Smooth muscle cell (in vitro differentiated cells): ENCODE results near the gene MRPS16. TPM values are rescaled to one million over a fixed set of nuclear protein-coding genes. Genes with fewer than 3 reads are reported as not detected.

ENCODE experiments used
- DNase-seq: peaks from one replicate; lab custom pipeline; 2025; ENCODE audit not compliant: unreplicated experiment; lab: John Stamatoyannopoulos, UW
- H2AFZ ChIP-seq: fragments of 200-600 bp; sonication (generic); 2 replicates; pipeline ENCODE4 v1.6.0; 2016; ENCODE audit warnings: antibody characterized with exemption, low read depth, mild to moderate bottlenecking
- H3F3A ChIP-seq: fragments of 200-600 bp; sonication (generic); 2 replicates; pipeline ENCODE4 v1.6.0; 2017; ENCODE audit warnings: antibody characterized with exemption, low read depth
- H3K27ac ChIP-seq: fragments of 200-600 bp; sonication (generic); 2 replicates; pipeline ENCODE4 v1.5.1; 2016; ENCODE audit warnings: low read depth, mild to moderate bottlenecking
- H3K27me3 ChIP-seq: fragments of 200-600 bp; sonication (generic); 2 replicates; pipeline ENCODE4 v1.6.1; 2016; ENCODE audit warnings: low read depth, mild to moderate bottlenecking
- H3K36me3 ChIP-seq: fragments of 200-600 bp; sonication (generic); 2 replicates; pipeline ENCODE4 v1.5.1; 2016; ENCODE audit warnings: low read depth
- H3K4me1 ChIP-seq: fragments of 200-600 bp; sonication (generic); 2 replicates; pipeline ENCODE4 v1.5.1; 2016; ENCODE audit warnings: low read depth
- H3K4me2 ChIP-seq: fragments of 200-600 bp; sonication (generic); 2 replicates; pipeline ENCODE4 v1.6.0; 2016; ENCODE audit warnings: mild to moderate bottlenecking
- H3K4me3 ChIP-seq: fragments of 200-600 bp; sonication (generic); 2 replicates; pipeline ENCODE4 v1.5.1; 2016; ENCODE audit warnings: mild to moderate bottlenecking
- H3K79me2 ChIP-seq: fragments of 200-600 bp; sonication (generic); 2 replicates; pipeline ENCODE4 v1.6.0; 2016; ENCODE audit warnings: low read depth, mild to moderate bottlenecking
- H3K9ac ChIP-seq: fragments of 200-600 bp; sonication (generic); 2 replicates; pipeline ENCODE4 v1.6.0; 2016; ENCODE audit warnings: low read depth
- H3K9me3 ChIP-seq: fragments of 200-600 bp; sonication (generic); replicated peaks from 2 replicates; pipeline ENCODE4 v1.5.1; 2016; ENCODE audit warnings: low read depth
- H4K20me1 ChIP-seq: fragments of 200-600 bp; sonication (generic); 2 replicates; pipeline ENCODE4 v1.6.0; 2016; ENCODE audit warnings: low read depth
- WGBS: methylation state at CpG from one replicate; pipeline ENCODE4 v1.1.7; 2016; ENCODE audit warnings: low lambda C conversion rate; 5-methylcytosine and 5-hydroxymethylcytosine counted together
- polyA plus RNA-seq: library from polyadenylated mRNA; unstranded; fragments of >200 nt; fragmentation: Nextera tagmentation; extraction: Ambion mirVana; gene quantifications from 2 replicates; pipeline ENCODE4 v1.2.1, GENCODE V29; 2016
- total RNA-seq: library from RNA; depleted of rRNA; stranded (reverse); fragments of >200 nt; gene quantifications from 2 replicates; pipeline ENCODE4 v1.2.3, GENCODE V29; 2014
- TF ChIP-seq, protein P1 (sequence below): fragments of 200-600 bp; sonication (generic); IDR thresholded peaks from 2 replicates; pipeline ENCODE4 v1.5.1; 2017; ENCODE audit warnings: borderline replicate concordance, mild to moderate bottlenecking, antibody characterized with exemption; ENCODE audit not compliant: insufficient read depth, poor library complexity, severe bottlenecking

Gene MRPS16
- total and polyA plus RNA-seq, 2 experiments from 2014 or later: 37.4 to 82.6 TPM

DNA sequence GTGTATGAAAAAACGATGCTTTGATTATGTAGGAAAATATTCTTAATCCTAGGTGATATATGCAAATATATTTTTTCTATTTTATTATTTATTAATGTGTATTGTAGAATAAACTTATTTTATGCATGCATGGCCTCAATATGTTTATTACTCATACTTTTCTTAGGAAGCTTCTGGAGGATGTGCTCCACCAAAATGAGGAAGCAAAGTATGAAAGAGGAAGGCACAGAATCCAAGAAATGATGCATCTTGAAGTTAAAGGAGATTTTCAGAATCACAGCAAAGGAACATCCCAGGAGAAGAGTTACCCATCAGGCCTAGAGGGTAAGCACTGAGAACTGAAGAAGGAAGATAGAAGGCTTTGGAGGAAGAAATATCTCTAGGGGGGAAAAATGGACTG lies 35.0 kb upstream of the MRPS16 start:
- no peaks in the 10 kb centered on the region for H4K20me1 ChIP-seq
- H3K27ac ChIP-seq: no peak overlapping the region
- TF ChIP-seq, protein P1, sequence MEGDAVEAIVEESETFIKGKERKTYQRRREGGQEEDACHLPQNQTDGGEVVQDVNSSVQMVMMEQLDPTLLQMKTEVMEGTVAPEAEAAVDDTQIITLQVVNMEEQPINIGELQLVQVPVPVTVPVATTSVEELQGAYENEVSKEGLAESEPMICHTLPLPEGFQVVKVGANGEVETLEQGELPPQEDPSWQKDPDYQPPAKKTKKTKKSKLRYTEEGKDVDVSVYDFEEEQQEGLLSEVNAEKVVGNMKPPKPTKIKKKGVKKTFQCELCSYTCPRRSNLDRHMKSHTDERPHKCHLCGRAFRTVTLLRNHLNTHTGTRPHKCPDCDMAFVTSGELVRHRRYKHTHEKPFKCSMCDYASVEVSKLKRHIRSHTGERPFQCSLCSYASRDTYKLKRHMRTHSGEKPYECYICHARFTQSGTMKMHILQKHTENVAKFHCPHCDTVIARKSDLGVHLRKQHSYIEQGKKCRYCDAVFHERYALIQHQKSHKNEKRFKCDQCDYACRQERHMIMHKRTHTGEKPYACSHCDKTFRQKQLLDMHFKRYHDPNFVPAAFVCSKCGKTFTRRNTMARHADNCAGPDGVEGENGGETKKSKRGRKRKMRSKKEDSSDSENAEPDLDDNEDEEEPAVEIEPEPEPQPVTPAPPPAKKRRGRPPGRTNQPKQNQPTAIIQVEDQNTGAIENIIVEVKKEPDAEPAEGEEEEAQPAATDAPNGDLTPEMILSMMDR: no peak
- no peaks in the 10 kb centered on the region for H3K27me3 ChIP-seq
- no peak overlapping the region for H3K4me3 ChIP-seq
- no peak for DNase-seq
- WGBS: 74% methylated on average over 1 of the region's 1 CpG
- H3K9ac ChIP-seq: no peak overlapping the region
- H3F3A ChIP-seq: no peaks in the 10 kb centered on the region
- no peaks in the 10 kb centered on the region for H3K4me1 ChIP-seq
- no peaks in the 10 kb centered on the region for H3K79me2 ChIP-seq
- H2AFZ ChIP-seq: no peak overlapping the region
- H3K9me3 ChIP-seq: no peaks in the 10 kb centered on the region
- H3K36me3 ChIP-seq: no peaks in the 10 kb centered on the region
- no peak overlapping the region for H3K4me2 ChIP-seq

DNA sequence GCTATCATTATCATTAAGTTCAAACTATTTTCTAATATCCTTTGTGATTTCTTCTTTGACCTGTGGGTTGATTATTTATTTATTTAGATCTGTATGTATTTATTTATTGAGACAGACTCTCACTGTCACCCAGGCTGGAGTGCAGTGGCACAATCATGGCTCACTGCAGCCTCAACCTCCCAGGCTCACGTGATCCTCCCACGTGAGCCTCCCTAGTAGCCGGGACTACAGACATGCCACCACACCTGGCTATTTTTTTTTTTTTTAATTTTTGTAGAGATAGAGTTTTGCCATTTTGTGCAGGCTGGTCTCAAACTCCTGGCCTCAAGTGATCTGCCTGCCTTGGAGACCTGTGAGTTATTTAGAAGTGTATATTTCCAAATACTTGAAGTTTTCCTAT lies 28.7 kb upstream of the MRPS16 start:
- H3K4me1 ChIP-seq: no peaks in the 10 kb centered on the region
- no peak overlapping the region for H3K4me2 ChIP-seq
- no peak overlapping the region for H2AFZ ChIP-seq
- WGBS: 85% methylated on average over 3 of the region's 3 CpGs
- TF ChIP-seq, protein P1: no peak
- H3K36me3 ChIP-seq: no peaks in the 10 kb centered on the region
- H3K27ac ChIP-seq: no peak overlapping the region
- no peak for DNase-seq
- H3K4me3 ChIP-seq: no peak overlapping the region
- H4K20me1 ChIP-seq: no peaks in the 10 kb centered on the region
- no peaks in the 10 kb centered on the region for H3K27me3 ChIP-seq
- no peaks in the 10 kb centered on the region for H3K79me2 ChIP-seq
- no peaks in the 10 kb centered on the region for H3F3A ChIP-seq
- H3K9me3 ChIP-seq: no peaks in the 10 kb centered on the region
- H3K9ac ChIP-seq: no peak overlapping the region

DNA sequence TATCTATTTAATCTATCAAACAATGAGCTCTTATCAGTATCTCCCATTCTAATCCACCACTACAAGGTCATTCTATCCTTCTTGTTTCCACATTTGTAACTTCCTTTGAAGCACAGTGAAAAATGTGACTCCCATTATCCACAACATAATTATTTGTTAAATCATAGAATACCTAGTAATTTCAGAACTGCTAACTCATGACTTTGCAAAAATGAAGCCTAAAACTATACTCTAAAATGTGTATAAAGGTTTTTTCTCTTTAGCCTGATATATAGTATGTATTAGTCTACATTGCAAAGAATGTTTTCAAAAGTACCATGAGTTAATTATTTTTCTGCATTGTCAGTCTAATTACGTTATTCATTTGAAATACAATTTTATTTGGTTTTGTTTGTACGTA lies 12.0 kb upstream of the MRPS16 start:
- H3K4me1 ChIP-seq: no peaks in the 10 kb centered on the region
- no peaks in the 10 kb centered on the region for H3K36me3 ChIP-seq
- no peak overlapping the region for H3K4me3 ChIP-seq
- no peak overlapping the region for H2AFZ ChIP-seq
- H3K4me2 ChIP-seq: no peak overlapping the region
- no peak overlapping the region for H3K9ac ChIP-seq
- no peaks in the 10 kb centered on the region for H3F3A ChIP-seq
- no peaks in the 10 kb centered on the region for H4K20me1 ChIP-seq
- no peaks in the 10 kb centered on the region for H3K9me3 ChIP-seq
- no peaks in the 10 kb centered on the region for H3K79me2 ChIP-seq
- no peak overlapping the region for H3K27ac ChIP-seq
- no peak for DNase-seq
- H3K27me3 ChIP-seq: peaks cover under 1% of the 10 kb centered on the region
- WGBS: 86% methylated on average over 2 of the region's 2 CpGs
- TF ChIP-seq, protein P1: no peak

DNA sequence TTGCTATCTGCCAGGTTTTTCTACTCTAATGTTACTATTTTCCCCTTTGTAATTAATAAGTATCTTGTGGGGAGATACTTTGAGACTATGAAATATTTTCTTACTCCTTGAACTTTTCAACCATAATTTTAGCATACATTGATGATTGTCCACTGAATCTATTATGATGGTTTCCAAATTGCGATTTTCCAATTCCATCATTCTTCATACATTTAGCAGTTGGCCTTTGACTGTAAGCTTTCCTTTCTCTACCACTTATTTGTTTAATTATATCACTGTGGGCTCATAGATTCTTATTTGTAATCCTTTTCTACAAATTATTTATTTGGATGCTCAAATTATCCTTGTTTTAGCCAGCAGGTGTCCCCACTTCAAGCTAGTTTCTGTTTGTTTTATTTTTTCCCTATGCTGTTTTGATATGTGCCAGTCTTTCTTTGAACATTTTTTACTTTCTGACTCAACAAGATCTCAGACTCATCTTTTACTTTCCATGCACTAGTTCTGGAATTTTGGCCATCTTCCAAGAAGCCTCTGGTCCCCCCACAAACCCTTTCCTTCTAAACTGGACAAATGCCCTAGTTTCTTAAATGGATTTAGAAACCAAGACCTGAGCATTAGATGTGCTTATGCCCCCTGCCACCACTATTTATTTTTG lies 11.4 kb upstream of the MRPS16 start:
- Histone ChIP-seq H4K20me1 (no peaks in the 10 kb centered on the region), H3K4me2 (no peak overlapping the region), H3K27me3 (no peaks in the 10 kb centered on the region), H3K9ac (no peak overlapping the region), H3K27ac (no peak overlapping the region), H3K36me3 (no peaks in the 10 kb centered on the region), H3K4me1 (no peaks in the 10 kb centered on the region), H2AFZ (no peak overlapping the region), H3F3A (no peaks in the 10 kb centered on the region), H3K9me3 (no peaks in the 10 kb centered on the region), H3K79me2 (no peaks in the 10 kb centered on the region), H3K4me3 (no peak overlapping the region)
- WGBS: 37% methylated on average over 1 of the region's 1 CpG
- no peak for DNase-seq
- TF ChIP-seq, protein P1: peak; percentile 51
